ENCODE measurements around the gene MEIG1.
"Not testable (repeated sequence)": the region's sequence is repeated elsewhere in the genome, so short reads cannot be mapped to it uniquely, and the experiment has no call there.

Gene MEIG1, protein sequence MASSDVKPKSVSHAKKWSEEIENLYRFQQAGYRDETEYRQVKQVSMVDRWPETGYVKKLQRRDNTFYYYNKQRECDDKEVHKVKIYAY

DNA sequence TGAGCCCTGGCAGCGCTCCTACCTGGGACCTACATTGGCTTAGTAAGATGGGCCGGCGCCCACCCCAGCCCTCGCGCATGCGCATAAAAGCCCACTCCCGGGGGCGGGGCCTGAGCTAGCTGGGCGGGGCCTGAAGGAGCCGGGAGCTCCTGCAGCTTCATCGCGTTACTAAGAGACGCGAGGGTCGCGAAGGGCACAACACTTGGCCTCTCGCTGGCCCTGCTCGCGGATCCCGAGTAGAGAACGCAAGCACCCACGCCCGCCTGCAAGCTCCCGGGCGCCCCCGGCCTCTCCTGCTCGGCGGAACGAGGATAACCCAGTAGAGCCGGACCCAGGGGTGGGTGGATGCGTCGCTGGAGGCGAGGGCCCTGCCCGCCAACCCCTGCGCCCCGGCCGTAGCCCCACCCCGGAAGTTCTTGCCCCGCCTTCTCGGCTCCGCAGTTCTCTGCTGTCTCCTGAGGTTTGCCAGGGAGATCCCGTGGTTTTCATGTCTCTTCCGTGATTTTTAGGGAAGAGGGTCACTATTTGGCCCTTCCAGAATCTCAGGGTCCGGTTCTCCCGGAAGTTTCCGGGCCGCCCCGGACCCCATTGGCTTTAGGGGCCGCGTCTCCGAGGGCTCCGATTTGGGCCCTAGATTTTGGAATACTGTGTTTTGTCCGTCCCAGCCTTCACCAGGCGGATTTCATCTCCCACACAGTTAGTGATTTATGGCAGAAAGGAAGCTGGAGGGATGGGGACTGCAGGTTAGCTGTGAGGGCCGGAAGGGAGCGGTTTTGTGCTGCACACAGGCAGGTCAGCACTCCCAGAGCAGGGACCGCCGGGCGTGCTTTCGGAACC, at the start of gene MEIG1:
Gene MEIG1, plus strand, starts transcription at position 168 of the 837 bp plus-strand sequence. CDS start 7,081 bp downstream, outside the sequence.
- DNase-seq: peak; percentile 82

DNA sequence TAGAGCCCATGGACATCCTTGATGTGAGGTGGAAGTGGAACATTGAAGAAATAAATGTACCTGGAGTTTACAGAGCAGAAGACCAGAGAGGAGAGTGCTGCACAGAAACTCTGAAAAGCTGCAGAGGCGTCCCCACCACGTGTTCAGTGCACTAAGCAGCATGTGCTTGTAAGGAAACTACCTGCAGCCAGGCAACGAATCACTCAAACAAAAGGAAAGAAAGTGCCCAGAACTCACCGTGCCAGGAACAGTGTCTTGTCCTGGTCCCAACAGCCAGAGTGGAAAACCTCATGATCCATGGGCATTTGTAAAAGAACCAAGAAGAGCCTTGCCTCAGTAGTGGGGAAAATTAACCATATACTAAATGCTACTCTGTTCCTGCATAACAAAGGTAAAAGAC, 48.2 kb upstream of the MEIG1 start:
- no peak for DNase-seq

DNA sequence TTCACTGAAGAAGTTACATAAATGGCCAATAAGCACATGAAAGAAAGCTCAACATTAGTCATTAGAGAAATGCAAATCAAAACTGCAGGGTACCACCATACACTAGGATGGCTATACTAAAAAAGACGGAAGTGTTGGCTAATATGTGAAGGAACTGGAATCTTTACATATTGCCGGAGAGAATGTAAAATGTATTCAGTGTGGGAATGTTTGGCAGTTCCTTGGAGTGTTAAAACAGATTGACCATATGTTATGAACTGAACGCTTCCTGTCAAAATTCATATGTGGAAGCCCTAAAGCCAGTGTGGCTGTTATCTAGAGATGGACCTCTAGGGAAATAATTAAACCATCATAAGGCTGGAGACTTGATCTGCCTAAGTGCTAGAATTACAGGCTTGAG, 47.4 kb upstream of the MEIG1 start:
- no peak for DNase-seq

DNA sequence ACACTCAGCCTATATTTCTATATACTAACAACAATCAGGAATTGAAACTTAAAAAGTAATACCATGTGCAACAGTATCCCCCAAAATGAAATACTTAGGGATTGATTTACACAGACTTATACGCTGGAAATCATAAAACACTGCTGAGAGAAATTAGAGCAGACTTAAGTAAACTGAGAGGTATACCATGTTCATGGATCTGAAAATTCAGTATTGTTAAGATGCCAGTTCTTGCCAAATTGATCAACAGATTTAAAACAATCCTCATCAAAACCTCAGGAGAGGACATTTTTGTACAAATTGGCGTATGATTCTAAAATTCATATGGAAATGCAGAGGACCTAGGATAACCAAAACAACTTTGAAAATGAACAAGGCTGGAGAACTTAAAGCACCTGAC, 42.6 kb upstream of the MEIG1 start:
- no peak for DNase-seq

DNA sequence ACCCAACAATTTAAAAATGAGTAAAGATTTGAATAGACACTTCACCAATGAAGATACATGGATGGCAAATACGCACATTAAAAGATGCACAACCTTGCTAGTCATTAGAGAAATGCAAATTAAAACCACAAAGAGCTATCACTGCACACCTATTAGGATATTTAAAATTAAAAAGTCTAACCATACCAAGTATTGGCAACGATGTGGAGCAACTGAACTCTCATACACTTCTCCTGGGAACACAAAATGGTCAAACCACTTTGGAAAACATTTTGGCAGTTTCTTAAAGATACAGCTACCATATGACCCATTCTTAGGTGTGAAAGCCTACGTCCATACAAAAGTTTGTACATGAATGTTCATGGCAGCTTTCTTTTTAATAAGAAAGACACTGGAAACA, 41.4 kb upstream of the MEIG1 start:
- DNase-seq: no peak

DNA sequence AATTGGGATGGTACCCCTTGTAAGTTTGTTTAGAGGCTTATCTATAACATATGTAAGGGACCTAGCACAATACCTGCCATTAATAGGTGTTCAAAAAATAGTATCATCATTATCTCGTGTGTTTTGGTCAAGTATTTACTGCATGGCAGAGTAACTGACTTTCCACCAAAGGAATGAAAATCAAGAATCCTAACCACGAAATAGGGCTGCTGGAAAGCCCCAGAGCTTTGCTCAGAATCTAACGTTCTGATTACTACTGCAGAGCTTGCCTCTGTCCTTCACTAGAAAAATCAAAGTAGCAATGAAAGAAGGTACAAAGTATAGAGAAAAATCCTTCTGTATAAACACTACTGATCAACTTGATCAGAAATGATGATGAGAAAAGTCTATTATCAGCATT, 40.2 kb upstream of the MEIG1 start:
- no peak for DNase-seq

DNA sequence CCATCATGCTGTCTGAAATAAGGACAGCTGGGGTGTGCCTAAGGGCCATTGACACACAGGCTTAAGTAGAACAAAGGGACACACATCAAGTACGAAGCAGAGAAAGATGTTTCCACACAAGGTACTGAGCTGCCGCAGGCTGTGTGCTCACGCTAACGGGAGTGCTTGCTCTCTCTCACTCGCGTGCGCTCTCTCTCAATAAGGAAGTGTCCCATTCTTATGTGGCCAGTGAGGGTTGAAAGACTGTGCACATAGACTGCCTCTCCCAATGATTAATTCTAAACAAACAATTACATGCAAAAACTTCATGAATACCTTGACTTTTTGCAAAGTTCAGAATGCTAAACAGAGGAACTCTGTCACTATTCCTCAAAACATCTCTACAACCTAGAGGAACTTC, 35.2 kb upstream of the MEIG1 start:
- no peak for DNase-seq

DNA sequence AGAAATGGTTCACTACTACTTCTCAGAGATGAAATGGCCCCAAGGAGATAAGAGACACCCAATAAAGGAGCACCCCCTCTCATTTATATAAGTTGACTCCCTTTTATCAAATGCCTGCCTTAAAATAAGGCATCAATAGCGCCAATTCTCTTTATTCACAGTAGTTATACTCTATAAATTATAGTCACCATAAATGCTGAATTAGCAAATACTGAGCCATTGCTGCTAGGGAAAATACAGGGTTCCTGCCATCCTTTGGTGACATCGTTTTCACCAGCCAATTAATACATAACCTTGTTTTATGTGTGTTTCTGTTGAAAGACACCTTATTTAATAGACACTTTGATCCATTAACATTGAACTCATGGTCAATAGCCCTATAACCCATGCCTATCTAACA, 33.9 kb upstream of the MEIG1 start:
- DNase-seq: no peak

DNA sequence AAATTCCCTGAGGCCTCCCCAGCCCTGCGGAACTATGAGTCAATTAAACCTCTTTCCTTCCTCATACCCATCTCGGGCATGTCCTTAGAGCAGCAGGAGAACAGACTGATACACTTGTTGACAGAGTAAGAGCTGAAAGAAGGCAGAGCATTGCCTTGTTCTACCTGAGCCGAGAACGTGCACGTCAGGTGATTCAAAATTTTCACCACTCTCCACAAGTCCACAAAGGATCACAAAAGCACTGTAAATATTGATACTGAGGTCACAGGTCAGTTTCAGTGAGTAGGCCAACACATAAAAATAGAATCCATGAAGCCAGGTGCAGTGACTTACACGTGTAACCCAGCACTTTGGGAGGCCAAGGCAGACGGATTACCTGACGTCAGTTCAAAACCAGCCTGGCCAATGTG, 33.1 kb upstream of the MEIG1 start:
- no peak for DNase-seq

DNA sequence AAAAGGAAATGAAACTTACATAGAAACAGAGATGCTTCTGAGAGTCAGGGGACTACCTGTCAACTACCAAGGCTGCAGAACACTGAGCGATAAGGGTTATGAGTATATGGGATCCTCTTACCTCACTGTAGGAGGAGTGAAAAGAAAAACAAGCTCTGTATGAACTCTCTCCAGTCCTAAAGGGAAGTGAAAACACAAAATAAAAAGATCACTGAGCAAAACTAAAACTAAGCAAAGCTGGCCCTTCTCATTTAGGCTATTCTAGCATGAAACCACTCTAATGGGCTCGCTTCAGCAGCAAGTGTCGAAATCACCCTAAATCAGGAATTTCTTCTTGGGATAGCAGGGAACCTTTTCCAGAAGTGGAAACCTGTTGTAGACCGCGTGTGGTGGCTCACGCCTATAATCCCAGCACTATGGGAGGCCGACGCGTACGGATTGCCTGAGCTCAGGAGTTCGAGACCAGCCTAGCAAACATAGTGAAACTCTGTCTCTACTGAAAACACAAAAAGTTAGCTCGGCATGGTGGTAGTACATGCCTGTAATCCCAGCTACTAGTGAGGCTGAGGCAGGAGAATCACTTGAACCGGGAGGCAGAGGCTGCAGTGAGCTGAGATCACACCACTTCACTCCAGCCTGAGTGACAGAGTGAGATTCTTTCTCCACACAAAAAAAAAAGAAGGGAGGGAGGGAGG, 32.3 kb upstream of the MEIG1 start:
- DNase-seq: no peak

DNA sequence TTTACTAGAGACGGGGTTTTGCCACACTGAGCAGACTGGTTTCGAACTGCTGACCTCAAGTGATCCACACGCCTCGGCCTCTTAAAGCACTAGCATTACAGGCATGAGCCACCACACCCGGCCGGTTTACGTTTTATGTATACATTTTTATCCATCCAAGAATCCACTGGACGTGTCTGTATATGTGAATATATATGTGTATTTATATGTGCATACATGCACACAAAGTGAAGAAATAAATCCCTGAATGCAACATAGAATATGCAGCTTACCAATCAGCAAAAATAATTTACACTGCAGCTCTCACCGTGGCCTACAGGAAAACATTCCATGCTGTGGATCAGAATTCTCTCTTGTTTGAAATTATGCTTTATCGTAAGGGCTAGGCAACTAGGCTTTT, 28.6 kb upstream of the MEIG1 start:
- no peak for DNase-seq

DNA sequence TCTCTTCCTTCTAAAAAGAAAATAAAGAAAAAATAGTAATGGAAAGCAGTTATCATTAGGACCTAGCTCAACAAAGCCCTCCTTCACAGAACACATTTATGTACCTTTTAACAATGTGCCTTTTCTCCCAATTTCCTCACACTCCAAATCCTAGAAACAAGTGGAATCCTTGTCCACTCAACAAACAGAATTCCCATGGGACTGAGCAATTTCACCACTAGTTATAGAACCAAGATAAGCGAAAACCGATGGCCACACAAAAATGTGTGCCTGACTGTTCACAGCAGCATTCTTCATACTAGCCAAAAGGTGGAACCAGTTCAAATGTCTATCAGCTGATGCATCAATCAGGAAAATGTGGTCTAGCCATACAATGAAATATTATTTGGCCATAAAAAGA, 22.6 kb upstream of the MEIG1 start:
- no peak for DNase-seq

DNA sequence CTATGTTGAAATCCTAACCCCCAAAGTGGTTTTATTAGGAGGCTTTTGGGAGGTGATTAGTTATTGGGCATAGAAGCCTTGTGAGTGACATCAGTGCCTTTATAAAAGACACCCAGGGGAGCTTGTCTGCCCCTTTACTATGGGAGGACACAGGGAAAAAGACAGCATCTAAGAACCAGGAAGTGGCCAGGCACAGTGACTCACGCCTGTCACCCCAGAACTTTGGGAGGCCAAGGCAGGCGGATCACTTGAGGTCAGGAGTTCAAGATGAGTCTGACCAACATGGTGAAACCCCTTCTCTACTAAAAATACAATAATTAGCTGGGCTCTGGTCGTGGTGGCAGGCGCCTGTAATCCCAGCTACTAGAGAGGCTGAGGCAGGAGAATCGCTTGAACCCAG, 20.2 kb upstream of the MEIG1 start:
- DNase-seq: not testable (repeated sequence)

DNA sequence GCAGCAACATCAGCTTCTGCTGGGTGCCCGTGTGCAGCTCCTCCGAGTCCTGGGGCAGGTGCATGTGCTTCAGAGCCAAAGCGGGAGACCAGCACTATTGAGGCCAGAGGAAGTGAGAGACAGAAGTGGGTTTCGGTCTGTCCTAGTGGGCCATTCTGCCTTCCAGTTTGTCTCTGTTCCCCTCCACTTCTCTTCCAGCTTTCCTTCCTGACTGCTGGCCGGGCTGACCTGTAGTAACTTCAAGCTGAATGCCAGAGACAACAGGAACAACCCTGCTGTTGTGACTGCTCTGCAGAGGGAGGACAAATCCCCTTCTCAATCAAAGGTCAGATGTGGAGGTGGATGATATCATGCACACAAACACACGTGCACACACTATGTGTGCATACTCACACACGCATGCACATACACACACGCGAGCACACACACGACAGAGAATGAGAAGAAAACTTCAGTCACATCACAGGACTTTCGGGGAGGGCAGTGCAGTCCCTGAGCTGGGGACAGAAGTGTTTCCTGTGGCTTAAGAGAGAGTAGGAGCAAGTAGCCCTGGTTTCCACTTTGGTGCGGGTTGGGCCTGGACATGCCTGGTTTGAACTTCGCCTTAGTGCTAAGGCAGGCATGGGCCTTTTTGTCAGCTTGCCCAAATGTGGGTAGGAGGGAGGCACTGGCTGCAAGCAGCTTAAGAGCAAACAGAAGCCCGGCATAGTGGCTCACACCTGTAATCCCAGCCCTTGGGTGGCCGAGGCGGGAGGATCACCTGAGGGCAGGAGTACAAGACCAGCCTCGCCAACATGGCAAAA, 16.8 kb upstream of the MEIG1 start:
- DNase-seq: not testable (repeated sequence)

DNA sequence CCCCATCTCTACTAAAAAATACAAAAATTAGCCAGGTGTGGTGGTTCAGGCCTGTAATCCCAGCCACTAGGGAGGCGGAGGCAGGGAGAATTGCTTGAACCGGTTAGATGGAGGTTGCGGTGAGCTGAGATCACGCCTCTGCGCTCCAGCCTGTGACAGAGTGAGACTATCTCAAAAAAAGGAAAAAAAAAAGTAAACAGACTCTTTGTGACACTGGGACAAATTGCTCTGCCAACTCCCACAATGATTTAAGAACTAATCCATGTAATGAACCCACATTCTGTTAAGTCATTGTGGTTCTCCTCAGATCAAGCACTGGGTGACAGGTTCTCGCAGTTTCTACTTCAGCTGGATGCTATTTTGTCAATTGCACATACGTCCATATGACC, 16.2 kb upstream of the MEIG1 start:
- DNase-seq: not testable (repeated sequence)

DNA sequence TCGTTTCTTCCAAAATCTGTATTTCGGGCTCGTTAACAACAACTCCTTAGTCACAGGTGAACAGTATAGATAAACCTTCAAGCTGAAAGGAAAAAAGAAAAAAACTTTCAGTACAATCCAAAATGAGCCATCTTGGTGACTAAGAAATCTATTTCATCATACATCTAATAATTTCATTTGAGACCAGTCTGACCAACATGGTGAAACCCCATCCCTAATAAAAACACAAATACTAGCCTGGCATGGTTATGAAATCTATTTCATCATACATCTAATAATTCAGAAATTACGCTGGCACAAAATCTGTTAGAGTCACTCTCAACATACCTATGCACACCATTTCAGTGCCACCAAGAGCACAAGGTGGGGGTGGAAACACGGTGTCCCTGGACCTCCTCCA, 14.1 kb upstream of the MEIG1 start:
- DNase-seq: no peak

DNA sequence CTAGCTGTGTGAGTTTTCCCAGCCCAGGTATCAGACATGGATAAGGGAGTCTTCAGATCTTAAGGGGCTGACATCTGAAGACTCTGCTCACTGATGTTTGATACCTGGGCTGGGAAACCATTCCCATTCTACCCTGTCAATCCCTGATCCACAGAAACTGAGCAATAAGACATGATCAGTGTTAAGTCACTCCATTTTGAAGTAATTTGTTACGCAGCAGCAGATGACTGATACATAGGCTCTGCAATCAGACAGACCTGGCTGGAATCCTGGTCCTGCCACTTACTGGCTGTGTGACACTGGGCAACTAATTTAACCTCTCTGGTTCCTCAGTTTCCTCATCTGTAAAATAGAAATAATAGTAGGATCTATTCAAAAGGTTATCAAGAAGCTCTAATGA, 11.9 kb upstream of the MEIG1 start:
- DNase-seq: no peak

DNA sequence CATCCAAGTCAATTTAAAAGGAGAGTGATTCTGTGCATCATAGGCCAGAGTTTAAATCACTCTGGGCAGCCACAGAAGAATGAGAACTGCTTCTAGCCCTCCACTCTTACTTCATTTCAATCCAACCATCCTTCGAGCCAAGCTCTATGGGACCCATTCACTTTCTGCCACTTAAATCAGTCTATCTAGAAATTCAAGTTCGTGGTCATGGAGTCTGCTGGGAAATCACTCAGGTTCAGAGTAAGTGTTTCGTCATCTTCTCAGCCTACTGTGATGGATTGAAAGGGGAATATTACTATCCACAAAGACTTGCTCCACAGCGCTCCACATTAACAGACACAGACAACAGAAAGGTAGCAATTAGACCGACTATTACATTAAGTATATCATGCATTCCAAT, 9.9 kb upstream of the MEIG1 start:
- DNase-seq: no peak

DNA sequence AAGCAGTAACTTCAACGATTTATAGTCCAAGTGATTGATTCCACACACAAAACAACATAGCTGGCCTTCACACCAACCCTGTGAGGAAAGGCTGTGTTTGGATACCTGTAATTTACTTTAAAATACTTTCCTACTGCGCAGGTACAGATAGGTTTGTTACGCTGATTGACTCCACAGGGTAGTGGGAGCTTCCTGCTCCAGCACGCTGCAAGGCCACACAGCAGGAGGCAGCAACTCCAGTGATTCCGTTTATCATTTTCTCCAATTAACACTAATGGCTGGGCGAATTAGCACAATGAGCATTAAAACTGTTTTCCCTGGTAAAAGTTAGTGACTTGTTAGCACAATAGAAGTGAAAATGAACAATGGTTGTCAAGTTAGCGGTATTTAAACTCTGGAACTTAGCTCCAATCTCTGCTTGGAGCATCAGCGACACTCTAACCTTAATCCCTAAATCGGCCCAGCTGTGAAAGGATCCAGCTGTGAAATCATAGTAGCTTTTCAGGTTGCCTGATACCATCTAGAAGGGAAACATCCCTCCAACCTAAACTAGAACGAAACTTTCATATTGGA, 6.3 kb upstream of the MEIG1 start:
- no peak for DNase-seq

DNA sequence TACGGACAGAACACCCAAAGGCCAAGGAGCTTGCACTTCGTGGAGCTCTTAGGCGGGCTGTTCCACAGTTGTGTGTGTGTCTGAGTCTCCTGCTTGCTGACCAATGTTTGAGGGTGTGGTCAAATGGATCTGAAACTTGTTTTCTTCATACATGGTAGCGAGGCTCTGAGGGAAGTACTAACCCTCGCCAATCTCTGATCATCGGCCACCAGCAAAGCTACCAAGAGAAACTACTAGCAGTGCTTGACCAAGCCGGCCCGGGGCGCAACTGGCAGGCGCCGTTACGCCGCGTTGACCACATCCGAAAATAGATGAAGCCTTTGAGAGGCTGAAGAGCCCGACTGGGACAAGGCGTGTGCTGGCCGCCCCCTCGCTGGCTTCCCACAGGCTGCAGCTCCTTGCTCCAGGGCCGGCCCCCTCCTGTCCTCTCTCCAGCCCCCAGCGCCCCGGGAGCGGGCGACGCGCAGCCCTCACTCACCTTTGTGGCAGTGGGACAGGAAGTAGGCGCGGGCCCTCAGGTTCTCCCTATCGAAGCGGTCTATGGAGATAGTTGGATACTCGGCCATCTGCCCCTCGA, 5.7 kb upstream of the MEIG1 start:
- DNase-seq: no peak

DNA sequence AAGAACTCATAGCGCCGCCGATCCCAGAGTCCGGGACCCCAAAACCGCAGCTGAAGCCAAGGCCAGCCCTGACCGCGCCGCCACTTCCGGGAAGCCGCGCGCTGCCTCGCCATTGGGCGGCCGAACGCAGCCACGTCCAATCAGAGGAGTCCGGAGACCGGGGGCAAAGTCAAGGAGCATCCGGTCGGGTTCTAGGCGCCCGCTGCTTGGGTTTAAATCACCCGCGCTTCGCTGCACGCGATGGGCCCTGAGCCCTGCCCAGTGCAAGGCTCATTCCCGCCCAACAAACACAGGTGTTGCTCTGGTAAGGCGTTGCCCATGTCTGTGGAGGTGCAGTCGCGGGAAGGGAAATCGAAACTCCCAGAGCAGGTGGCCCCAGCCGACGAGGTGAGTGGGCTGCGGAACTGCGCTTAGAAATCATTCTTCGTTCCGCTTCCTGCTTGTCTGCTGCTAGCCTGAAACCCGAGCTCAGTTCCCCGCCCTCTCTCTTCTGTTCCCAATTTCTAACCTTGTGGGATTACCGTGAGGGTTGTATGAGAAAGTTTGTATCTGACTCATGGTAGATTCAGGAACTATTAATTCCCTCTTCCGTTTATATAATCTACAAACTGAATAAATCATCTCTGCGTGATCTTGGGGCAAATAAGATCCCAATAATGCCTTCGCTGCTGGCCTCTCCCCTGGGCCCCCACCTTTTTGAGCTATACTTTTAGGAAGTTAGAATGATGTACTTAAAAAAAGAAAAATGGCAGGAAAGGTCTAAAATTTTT, 5.0 kb upstream of the MEIG1 start, which contains the start of gene DCLRE1C:
Gene DCLRE1C, minus strand, starts transcription at position 96 of the 770 bp plus-strand sequence. Its CDS starts 86 bp downstream, at position 10.
- peak; percentile 57 for DNase-seq

DNA sequence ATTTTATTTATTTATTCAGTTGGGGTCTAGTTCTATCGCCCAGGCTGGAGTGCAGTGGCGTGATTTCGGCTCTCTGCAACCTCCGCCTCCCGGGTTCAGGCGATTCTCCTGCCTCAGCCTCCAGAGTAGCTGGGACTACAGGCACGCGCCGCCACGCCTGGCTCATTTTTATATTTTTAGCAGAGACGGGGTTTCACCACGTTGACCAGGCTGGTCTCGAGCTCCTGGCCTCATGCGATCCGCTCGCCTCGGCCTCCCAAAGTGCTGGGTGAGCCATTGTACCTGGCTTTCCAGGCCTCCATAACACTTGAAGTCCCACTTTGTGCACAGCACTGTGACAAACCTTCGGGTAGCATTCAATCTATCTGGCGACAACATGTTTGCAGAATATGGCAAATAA, 4.3 kb upstream of the MEIG1 start:
- no peak for DNase-seq

Measured in DMS 273 treated with DMSO at 0.1 percent for 48 hours (cell line).